ENCODE measurements around the gene MMS22L.
A peak's percentile ranks its signal among the peaks of the same experiment; 100 is the strongest.

MMS22L gene

GRCh38 chr6:97205966-97206365, 77.0 kb downstream of the MMS22L start:
- no peak overlapping the region for H3K4me3 ChIP-seq (ENCODE audit: low read depth, low read length)
- TF ChIP-seq, protein P1, sequence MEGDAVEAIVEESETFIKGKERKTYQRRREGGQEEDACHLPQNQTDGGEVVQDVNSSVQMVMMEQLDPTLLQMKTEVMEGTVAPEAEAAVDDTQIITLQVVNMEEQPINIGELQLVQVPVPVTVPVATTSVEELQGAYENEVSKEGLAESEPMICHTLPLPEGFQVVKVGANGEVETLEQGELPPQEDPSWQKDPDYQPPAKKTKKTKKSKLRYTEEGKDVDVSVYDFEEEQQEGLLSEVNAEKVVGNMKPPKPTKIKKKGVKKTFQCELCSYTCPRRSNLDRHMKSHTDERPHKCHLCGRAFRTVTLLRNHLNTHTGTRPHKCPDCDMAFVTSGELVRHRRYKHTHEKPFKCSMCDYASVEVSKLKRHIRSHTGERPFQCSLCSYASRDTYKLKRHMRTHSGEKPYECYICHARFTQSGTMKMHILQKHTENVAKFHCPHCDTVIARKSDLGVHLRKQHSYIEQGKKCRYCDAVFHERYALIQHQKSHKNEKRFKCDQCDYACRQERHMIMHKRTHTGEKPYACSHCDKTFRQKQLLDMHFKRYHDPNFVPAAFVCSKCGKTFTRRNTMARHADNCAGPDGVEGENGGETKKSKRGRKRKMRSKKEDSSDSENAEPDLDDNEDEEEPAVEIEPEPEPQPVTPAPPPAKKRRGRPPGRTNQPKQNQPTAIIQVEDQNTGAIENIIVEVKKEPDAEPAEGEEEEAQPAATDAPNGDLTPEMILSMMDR (conservative IDR thresholded peaks at IDR 0.05; ENCODE audit: low read depth, low read length): no peak
- no peak for DNase-seq (ENCODE audit: low read depth)

DNA sequence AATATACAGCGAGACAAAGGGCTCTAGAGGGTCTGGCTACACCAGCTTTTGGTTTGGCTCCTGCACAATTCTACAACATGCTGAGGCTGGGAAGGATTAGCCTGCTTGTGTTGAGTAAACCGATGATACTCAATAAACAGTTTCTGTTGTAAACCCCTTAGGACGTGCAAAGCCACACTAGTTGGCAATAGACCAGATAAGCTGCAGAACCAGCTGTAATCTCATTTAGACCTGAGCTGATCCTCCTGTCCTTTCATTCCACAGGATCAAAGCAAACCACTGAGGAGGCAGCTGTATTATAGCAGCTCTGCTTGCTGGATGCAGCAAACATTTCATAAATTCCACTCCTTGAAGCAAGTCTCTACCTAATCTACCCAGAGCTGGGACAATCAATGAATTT, 79.7 kb downstream of the MMS22L start:
- peak; percentile 32 for DNase-seq (ENCODE audit: low read depth)
- TF ChIP-seq, protein P1 (conservative IDR thresholded peaks at IDR 0.05; ENCODE audit: low read depth, low read length): no peak
- H3K4me3 ChIP-seq (ENCODE audit: low read depth, low read length): no peak overlapping the region

- TF ChIP-seq, protein P1 (conservative IDR thresholded peaks at IDR 0.05; ENCODE audit: low read depth, low read length): no peak
- no peak overlapping the region for H3K4me3 ChIP-seq (ENCODE audit: low read depth, low read length)
- DNase-seq (ENCODE audit: low read depth): peak; percentile 71
Observed at GRCh38 chr6:97198046-97198565, 84.9 kb downstream of the MMS22L start.

DNA sequence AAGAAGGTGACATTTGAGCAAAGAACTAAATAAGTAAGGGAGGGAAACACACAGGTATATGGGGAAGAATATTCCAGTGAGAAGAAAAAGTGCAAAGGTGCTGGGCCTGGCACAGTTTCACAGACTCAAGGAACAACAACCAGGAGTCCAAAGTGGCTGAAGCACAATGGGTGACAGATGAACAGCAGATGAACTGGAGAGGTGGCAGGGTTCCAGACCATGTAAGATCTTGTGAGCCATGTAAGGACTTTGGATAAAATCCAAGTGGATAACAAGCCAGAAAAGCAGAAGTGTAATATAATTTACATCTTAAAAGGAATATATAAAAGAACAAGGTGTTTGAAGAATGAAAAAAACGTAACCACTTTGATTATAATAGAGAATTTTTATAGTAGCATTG, 87.9 kb downstream of the MMS22L start:
- H3K4me3 ChIP-seq (ENCODE audit: low read depth, low read length): no peak overlapping the region
- TF ChIP-seq, protein P1 (conservative IDR thresholded peaks at IDR 0.05; ENCODE audit: low read depth, low read length): no peak
- peak; percentile 68 for DNase-seq (ENCODE audit: low read depth)

DNA sequence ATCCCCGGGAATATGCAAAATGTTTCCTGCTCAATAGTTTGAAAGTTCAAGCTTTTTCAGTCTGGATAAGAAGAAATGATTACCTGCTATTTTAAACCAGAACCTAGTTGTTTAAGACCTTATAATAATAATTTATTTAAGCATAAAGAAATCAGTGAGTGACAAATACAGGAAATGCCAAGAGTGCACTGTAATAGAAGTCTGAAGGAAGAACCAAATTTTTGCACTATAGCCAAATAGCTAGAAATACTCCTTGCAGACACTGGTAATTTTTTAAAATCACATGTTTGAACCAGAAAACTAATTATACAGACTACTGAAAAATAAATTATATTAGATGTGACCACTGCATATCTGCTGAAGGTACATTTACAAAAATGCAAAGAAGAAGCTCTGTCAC, 93.2 kb downstream of the MMS22L start:
- H3K4me3 ChIP-seq (ENCODE audit: low read depth, low read length): no peak overlapping the region
- TF ChIP-seq, protein P1 (conservative IDR thresholded peaks at IDR 0.05; ENCODE audit: low read depth, low read length): no peak
- peak; percentile 80 for DNase-seq (ENCODE audit: low read depth)

- TF ChIP-seq, protein P1 (conservative IDR thresholded peaks at IDR 0.05; ENCODE audit: low read depth, low read length): no peak
- DNase-seq (ENCODE audit: low read depth): peak; percentile 38
- no peak overlapping the region for H3K4me3 ChIP-seq (ENCODE audit: low read depth, low read length)
Observed at GRCh38 chr6:97187951-97188350, 95.1 kb downstream of the MMS22L start.

- TF ChIP-seq, protein P1 (conservative IDR thresholded peaks at IDR 0.05; ENCODE audit: low read depth, low read length): peak; percentile 98
- no peak overlapping the region for H3K4me3 ChIP-seq (ENCODE audit: low read depth, low read length)
- peak; percentile 83 for DNase-seq (ENCODE audit: low read depth)
Observed at GRCh38 chr6:97186416-97186999, 96.5 kb downstream of the MMS22L start.
